ENCODE results near the gene ADAMTS2. TPM values are rescaled to one million over a fixed set of nuclear protein-coding genes. Genes with fewer than 3 reads are reported as not detected.

ADAMTS2 gene
- total and polyA plus RNA-seq, 10 donors = 4.0 to 101 (median 47.5) TPM

DNA sequence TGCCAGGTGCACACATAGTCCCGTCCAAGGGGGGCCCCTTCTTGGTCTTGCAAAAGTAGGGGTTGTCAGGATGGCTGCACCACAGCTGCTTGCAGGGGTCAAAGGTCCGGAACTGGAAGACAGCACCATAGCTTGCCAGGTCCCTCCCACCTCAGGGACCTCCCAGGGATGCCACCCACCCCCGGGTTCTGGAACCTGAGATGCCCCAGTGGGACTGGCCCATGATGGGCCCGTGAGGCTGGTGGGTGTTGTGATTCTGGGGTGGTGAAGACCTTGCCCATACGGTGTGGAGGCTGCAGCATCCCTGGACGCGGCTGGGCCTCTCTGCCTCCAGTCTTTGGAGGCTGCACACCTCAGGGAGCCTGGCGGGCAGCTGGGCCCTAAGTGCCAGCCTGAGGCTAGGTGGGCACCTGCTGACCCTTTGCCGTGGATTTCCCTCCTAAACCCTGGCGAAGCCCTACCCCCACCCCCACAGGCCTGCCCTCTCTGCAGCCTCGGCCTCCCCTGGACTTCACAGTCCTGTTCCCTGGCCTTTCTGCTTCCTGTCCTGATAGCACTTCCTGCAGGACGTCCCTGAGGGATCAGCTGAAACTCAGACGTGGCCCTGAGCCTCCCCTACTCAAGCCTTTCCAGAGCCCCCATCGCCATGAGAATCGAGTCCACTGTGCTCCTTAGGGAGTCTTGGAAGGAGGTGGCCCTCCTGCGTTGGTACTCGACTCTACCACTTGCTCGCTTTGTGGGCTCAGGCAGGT lies 192.9 kb downstream of the ADAMTS2 start:
- Histone ChIP-seq H3K9me3 (no peaks in the 10 kb centered on the region), H3K36me3 (peaks cover 0 to 90% (median 0%) of the 10 kb centered on the region in 6 donors), H3K27me3 (replicated peaks in 1 of 7) (no peaks in the 10 kb centered on the region), H3K4me3 (no peak overlapping the region), H3K27ac (no peak overlapping the region), H3K4me1 (peaks cover 0 to 6% (median 0%) of the 10 kb centered on the region in 6 donors)
- DNase-seq = peak; percentile 53
- TF ChIP-seq POLR2A (IDR thresholded peaks at IDR 0.05) (no peak), POLR2AphosphoS5 (IDR thresholded peaks at IDR 0.05) (peak in 1 of 3 donors; percentile 17)
- TF ChIP-seq, protein P1, sequence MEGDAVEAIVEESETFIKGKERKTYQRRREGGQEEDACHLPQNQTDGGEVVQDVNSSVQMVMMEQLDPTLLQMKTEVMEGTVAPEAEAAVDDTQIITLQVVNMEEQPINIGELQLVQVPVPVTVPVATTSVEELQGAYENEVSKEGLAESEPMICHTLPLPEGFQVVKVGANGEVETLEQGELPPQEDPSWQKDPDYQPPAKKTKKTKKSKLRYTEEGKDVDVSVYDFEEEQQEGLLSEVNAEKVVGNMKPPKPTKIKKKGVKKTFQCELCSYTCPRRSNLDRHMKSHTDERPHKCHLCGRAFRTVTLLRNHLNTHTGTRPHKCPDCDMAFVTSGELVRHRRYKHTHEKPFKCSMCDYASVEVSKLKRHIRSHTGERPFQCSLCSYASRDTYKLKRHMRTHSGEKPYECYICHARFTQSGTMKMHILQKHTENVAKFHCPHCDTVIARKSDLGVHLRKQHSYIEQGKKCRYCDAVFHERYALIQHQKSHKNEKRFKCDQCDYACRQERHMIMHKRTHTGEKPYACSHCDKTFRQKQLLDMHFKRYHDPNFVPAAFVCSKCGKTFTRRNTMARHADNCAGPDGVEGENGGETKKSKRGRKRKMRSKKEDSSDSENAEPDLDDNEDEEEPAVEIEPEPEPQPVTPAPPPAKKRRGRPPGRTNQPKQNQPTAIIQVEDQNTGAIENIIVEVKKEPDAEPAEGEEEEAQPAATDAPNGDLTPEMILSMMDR (IDR thresholded peaks at IDR 0.05 in 8 of 11, conservative IDR thresholded peaks at IDR 0.05 in 3 of 11) = no peak
- intact Hi-C loops (cut with DNase I; ENCODE audit: low total_unique reads) = no loop called here
- WGBS, 5 donors = 75 to 85% (median 80%) methylated on average over 18 of the region's 18 CpGs

DNA sequence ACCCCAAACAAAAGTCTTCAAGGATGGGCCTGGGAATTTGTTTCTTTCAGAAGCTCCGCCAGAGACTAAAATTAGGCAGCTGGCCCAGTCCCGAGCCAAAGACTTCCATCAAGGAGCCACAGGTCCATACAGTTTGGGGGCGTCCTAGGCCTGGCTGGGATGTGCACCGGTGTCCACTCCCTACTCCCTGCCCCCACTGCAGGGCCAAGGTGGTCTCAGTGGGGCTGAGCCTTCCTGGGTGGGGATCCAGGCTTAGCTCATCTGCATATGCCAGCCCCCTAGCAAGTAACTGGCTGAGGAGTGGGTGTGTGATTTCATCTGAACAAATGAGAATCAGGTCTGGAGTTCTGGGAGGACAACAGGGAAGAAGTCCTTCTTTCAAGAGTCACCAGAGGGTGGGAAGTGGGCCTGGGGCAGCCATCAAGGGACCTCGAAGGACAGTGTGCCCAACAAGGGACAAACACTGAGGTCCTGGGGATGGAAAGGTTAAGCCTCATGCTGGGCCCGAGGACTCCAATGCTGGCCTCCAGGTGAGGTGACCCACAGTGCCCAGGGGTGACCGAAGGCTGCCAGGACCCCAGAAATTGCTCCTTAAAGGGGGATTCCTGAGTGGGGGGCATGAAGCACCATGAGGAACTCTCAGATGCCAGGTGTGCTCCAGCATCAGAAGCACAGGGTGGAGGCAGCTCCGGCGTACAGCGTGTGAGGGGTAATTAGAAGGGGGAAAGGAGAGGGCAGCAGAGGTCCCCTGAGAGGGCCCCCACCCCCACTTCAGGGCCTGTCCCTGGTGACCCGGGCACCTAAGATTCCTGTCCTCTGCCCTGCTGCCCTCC lies 193.8 kb downstream of the ADAMTS2 start:
- Histone ChIP-seq H3K36me3 (peaks cover 0 to 86% (median 0%) of the 10 kb centered on the region in 6 donors), H3K4me3 (no peak overlapping the region), H3K27ac (no peak overlapping the region), H3K9me3 (no peaks in the 10 kb centered on the region), H3K4me1 (peaks cover 0 to 6% (median 0%) of the 10 kb centered on the region in 6 donors), H3K27me3 (replicated peaks in 1 of 7) (no peaks in the 10 kb centered on the region)
- TF ChIP-seq, protein P1 (IDR thresholded peaks at IDR 0.05 in 8 of 11, conservative IDR thresholded peaks at IDR 0.05 in 3 of 11) = no peak
- TF ChIP-seq POLR2A (IDR thresholded peaks at IDR 0.05) (no peak), POLR2AphosphoS5 (IDR thresholded peaks at IDR 0.05) (no peak)
- intact Hi-C loops (cut with DNase I; ENCODE audit: low total_unique reads) = no loop called here
- DNase-seq = peak; percentile 30
- WGBS, 5 donors = 91 to 94% (median 94%) methylated on average over 10 to 11 of the region's 11 CpGs

DNA sequence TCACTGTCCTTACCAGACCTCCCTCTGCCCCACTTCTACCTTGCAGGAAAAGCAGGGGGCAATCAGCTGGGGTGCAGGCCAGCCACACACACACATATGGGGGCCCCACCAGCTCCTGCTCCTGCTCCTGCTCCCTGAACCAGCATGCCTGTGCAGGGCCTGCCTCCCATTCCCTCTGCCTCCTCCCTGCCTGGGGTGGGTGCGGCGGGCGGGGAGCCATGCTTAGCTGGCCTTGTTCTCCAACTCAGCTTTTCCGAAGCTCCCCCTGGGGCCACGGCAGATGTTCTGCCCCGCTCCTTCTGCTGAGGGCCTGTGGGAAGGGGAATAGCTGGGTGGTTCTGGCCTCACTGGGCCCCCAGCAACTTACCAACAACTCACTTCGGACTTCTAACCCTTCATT lies 195.2 kb downstream of the ADAMTS2 start:
- Histone ChIP-seq H3K27me3 (replicated peaks in 1 of 7) (no peaks in the 10 kb centered on the region), H3K4me3 (no peak overlapping the region), H3K36me3 (peaks cover 0 to 71% (median 0%) of the 10 kb centered on the region in 6 donors), H3K27ac (no peak overlapping the region), H3K9me3 (no peaks in the 10 kb centered on the region), H3K4me1 (peaks cover 0 to 6% (median 0%) of the 10 kb centered on the region in 6 donors)
- WGBS, 5 donors = 63 to 91% (median 86%) methylated on average over 7 of the region's 7 CpGs
- peak; percentile 53 for DNase-seq
- TF ChIP-seq POLR2AphosphoS5 (IDR thresholded peaks at IDR 0.05) (peak in 1 of 3 donors; percentile 16), POLR2A (IDR thresholded peaks at IDR 0.05) (no peak)
- intact Hi-C loops (cut with DNase I; ENCODE audit: low total_unique reads) = no loop called here

DNA sequence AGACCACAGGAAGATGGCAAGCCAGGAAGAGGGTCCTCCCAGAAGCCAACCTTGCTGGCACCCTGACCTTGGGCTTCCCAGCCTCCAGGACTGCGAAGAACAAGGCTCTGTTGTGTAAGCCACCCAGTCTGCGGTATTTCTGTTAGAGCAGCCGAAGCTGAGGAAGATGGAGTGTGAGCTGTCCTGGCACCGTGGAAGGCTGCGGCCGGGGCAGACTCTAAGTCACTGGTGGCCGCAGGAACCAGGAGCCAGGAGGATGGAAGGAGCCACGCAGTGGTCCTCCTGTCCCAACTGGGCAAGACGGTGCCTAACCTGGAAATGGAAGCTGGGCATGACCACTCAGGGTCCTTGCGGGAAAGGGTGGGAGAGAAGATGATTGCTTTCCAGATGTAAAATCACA lies 196.0 kb downstream of the ADAMTS2 start:
- H3K36me3 ChIP-seq = peaks cover 0 to 63% (median 0%) of the 10 kb centered on the region in 6 donors
- no peaks in the 10 kb centered on the region for H3K27me3 ChIP-seq (replicated peaks in 1 of 7)
- peaks cover 0 to 6% (median 0%) of the 10 kb centered on the region in 6 donors for H3K4me1 ChIP-seq
- H3K9me3 ChIP-seq = no peaks in the 10 kb centered on the region
- no peak overlapping the region for H3K4me3 ChIP-seq
- TF ChIP-seq POLR2A (IDR thresholded peaks at IDR 0.05) (no peak), POLR2AphosphoS5 (IDR thresholded peaks at IDR 0.05) (no peak)
- TF ChIP-seq, protein P1 (IDR thresholded peaks at IDR 0.05 in 8 of 11, conservative IDR thresholded peaks at IDR 0.05 in 3 of 11) = no peak
- intact Hi-C loops (cut with DNase I; ENCODE audit: low total_unique reads) = no loop called here
- no peak overlapping the region for H3K27ac ChIP-seq
- WGBS, 5 donors = 81 to 98% (median 84%) methylated on average over 5 to 10 of the region's 10 CpGs
- peak; percentile 45 for DNase-seq
